H9 (cell line): Measurements from ENCODE around the gene CD53. TPM values are rescaled to one million over a fixed set of nuclear protein-coding genes. Genes with fewer than 3 reads are reported as not detected.

Experiments
- DNase-seq: peaks from one replicate; pipeline ENCODE4 v3.0.0-alpha.2; 2017
- H2AFZ ChIP-seq: one replicate; pipeline ENCODE4 v1.6.1; 2013; ENCODE audit warnings: mild to moderate bottlenecking, low read length, control low read depth, moderate library complexity
- H2AK5ac ChIP-seq: 2 replicates; pipeline ENCODE4 v1.6.1; 2013; ENCODE audit warnings: low read length, control low read depth, mixed read lengths; ENCODE audit not compliant: insufficient read length
- H2BK120ac ChIP-seq: one replicate; pipeline ENCODE4 v1.6.1; 2013; ENCODE audit warnings: low read depth, mild to moderate bottlenecking, low read length, control low read depth, inconsistent platforms; ENCODE audit not compliant: poor library complexity, severe bottlenecking
- H2BK12ac ChIP-seq: 2 replicates; pipeline ENCODE4 v1.6.1; 2013; ENCODE audit warnings: low read length, control low read depth, mixed read lengths, low read depth; ENCODE audit not compliant: insufficient read length
- H2BK15ac ChIP-seq: 2 replicates; pipeline ENCODE4 v1.6.1; 2013; ENCODE audit warnings: low read depth, low read length, control low read depth
- H2BK20ac ChIP-seq: one replicate; pipeline ENCODE4 v1.6.1; 2013; ENCODE audit warnings: low read depth, mild to moderate bottlenecking, low read length, control low read depth, inconsistent platforms; ENCODE audit not compliant: poor library complexity, severe bottlenecking
- H2BK5ac ChIP-seq: 2 replicates; pipeline ENCODE4 v1.6.1; 2013; ENCODE audit warnings: low read length, control low read depth, mixed read lengths; ENCODE audit not compliant: insufficient read length
- H3K14ac ChIP-seq: 2 replicates; pipeline ENCODE4 v1.6.1; 2013; ENCODE audit warnings: low read length, control low read depth; ENCODE audit not compliant: insufficient read depth
- H3K18ac ChIP-seq: 2 replicates; pipeline ENCODE4 v1.6.1; 2013; ENCODE audit warnings: low read depth, mild to moderate bottlenecking, mixed read lengths, low read length, control low read depth; ENCODE audit not compliant: insufficient read length
- H3K23ac ChIP-seq: 2 replicates; pipeline ENCODE4 v1.6.1; 2013; ENCODE audit warnings: low read length, control low read depth, mixed read lengths, low read depth; ENCODE audit not compliant: insufficient read length
- H3K23me2 ChIP-seq: 2 replicates; pipeline ENCODE4 v1.6.1; 2013; ENCODE audit warnings: low read depth, mild to moderate bottlenecking, mixed read lengths, low read length, control low read depth; ENCODE audit not compliant: insufficient read length, poor library complexity, severe bottlenecking
- H3K27ac ChIP-seq: 2 replicates; pipeline ENCODE4 v1.5.1; 2013; ENCODE audit warnings: low read length, control low read depth, mixed read lengths, low read depth; ENCODE audit not compliant: insufficient read length
- H3K27me3 ChIP-seq: 2 replicates; pipeline ENCODE4 v1.6.1; 2013; ENCODE audit warnings: low read length, control low read depth, inconsistent platforms; ENCODE audit not compliant: insufficient read depth
- H3K4ac ChIP-seq: 2 replicates; pipeline ENCODE4 v1.6.1; 2013; ENCODE audit warnings: low read depth, mild to moderate bottlenecking, control low read depth, inconsistent platforms, low read length, moderate library complexity
- H3K4me1 ChIP-seq: 2 replicates; pipeline ENCODE4 v1.6.1; 2013; ENCODE audit warnings: low read length, control low read depth, inconsistent platforms; ENCODE audit not compliant: insufficient read depth
- H3K4me2 ChIP-seq: 2 replicates; pipeline ENCODE4 v1.6.1; 2013; ENCODE audit warnings: low read length, control low read depth, mixed read lengths; ENCODE audit not compliant: insufficient read length, insufficient read depth
- H3K56ac ChIP-seq: 2 replicates; pipeline ENCODE4 v1.6.1; 2013; ENCODE audit warnings: low read depth, mild to moderate bottlenecking, mixed read lengths, low read length, control low read depth; ENCODE audit not compliant: insufficient read length
- H3K79me1 ChIP-seq: 2 replicates; pipeline ENCODE4 v1.6.1; 2013; ENCODE audit warnings: low read depth, mild to moderate bottlenecking, moderate library complexity, low read length, control low read depth, inconsistent platforms; ENCODE audit not compliant: insufficient read depth, poor library complexity, severe bottlenecking
- H3K79me2 ChIP-seq: 2 replicates; pipeline ENCODE4 v1.6.1; 2013; ENCODE audit warnings: low read length, control low read depth, inconsistent platforms; ENCODE audit not compliant: insufficient read depth
- H3K9ac ChIP-seq: 2 replicates; pipeline ENCODE4 v1.6.1; 2013; ENCODE audit warnings: low read length, control low read depth, mixed read lengths; ENCODE audit not compliant: insufficient read length; ENCODE audit errors: extremely low read depth
- H3K9me3 ChIP-seq: one replicate; pipeline ENCODE4 v1.6.1; 2013; ENCODE audit warnings: low read depth, low read length, inconsistent platforms; ENCODE audit not compliant: control insufficient read depth
- H3T11ph ChIP-seq: one replicate; pipeline ENCODE4 v1.6.1; 2013; ENCODE audit warnings: mild to moderate bottlenecking, low read length, control low read depth, inconsistent platforms
- H4K20me1 ChIP-seq: one replicate; pipeline ENCODE4 v1.6.1; 2013; ENCODE audit not compliant: control insufficient read depth, insufficient read length, insufficient read depth
- H4K5ac ChIP-seq: 2 replicates; pipeline ENCODE4 v1.6.1; 2013; ENCODE audit warnings: low read depth, mild to moderate bottlenecking, mixed read lengths, low read length, control low read depth; ENCODE audit not compliant: insufficient read length
- H4K8ac ChIP-seq: replicated peaks from 2 replicates; pipeline ENCODE4 v1.6.1; 2013; ENCODE audit warnings: low read length, control low read depth, mixed read lengths, low read depth; ENCODE audit not compliant: insufficient read length
- H4K91ac ChIP-seq: 2 replicates; pipeline ENCODE4 v1.6.1; 2013; ENCODE audit warnings: low read depth, mild to moderate bottlenecking, moderate library complexity, mixed read lengths, low read length, control low read depth; ENCODE audit not compliant: insufficient read length
- H3K27ac Mint-ChIP-seq, 3 experiments: 2 replicates in 2 of 3; 3 replicates in 1 of 3; pipeline ENCODE4 v1.8.0; 2020 to 2021; ENCODE audit warnings: mixed read lengths in 3 of 3, mild to moderate bottlenecking in 1 of 3, moderate library complexity in 1 of 3
- H3K27me3 Mint-ChIP-seq: 2 replicates; pipeline ENCODE4 v1.8.0; 2021; ENCODE audit warnings: low read depth, mild to moderate bottlenecking, moderate library complexity, mixed read lengths
- H3K36me3 Mint-ChIP-seq, 3 experiments: 2 replicates in 2 of 3; 3 replicates in 1 of 3; pipeline ENCODE4 v1.8.0; 2020 to 2021; ENCODE audit warnings: low read depth in 3 of 3, mixed read lengths in 3 of 3; ENCODE audit not compliant: insufficient read depth in 1 of 3
- H3K4me1 Mint-ChIP-seq, 2 experiments: 2 replicates each; pipeline ENCODE4 v1.8.0; 2020; ENCODE audit warnings: mixed read lengths in 2 of 2
- H3K4me3 Mint-ChIP-seq, 2 experiments: 2 replicates in 1 of 2; 3 replicates in 1 of 2; pipeline ENCODE4 v1.8.0; 2020 to 2021; ENCODE audit warnings: mild to moderate bottlenecking in 2 of 2, mixed read lengths in 2 of 2, moderate library complexity in 1 of 2
- H3K9me3 Mint-ChIP-seq, 2 experiments: 2 replicates in 1 of 2; 3 replicates in 1 of 2; pipeline ENCODE4 v1.8.0; 2020; ENCODE audit warnings: mild to moderate bottlenecking in 2 of 2, mixed read lengths in 2 of 2, moderate library complexity in 1 of 2
- CTCF ChIP-seq: fragments of 200-600 bp; sonication (generic); conservative IDR thresholded peaks from 3 replicates; pipeline ENCODE4 v1.8.0; 2021; ENCODE audit warnings: antibody characterized with exemption, mild to moderate bottlenecking
- WGBS: extraction: QIAGEN DNeasy Blood & Tissue Kit; methylation state at CpG from one replicate; pipeline ENCODE4 v1.1.7; 2013; ENCODE audit warnings: missing lambda C conversion rate, low lambda C conversion rate, mixed read lengths; ENCODE audit not compliant: insufficient read length; ENCODE audit errors: extremely low coverage; 5-methylcytosine and 5-hydroxymethylcytosine counted together
- total RNA-seq: library from RNA; stranded (reverse); gene quantifications from 2 replicates; pipeline ENCODE4 v1.2.1, GENCODE V29; 2021

Gene CD53
- total RNA-seq, 1 experiment from 2014 or later, result 0.15 TPM

- Mint-ChIP-seq H3K27me3 (peaks cover 6% of the 10 kb centered on the region), H3K4me1 (peaks cover 2 to 4% of the 10 kb centered on the region in 2 experiments; a peak in 2 of 4 replicates)
- no peak overlapping the region for H3K27ac ChIP-seq
Measured at GRCh38 chr1:110888049-110888448, 15.1 kb downstream of the CD53 start.

More at GRCh38 chr1:110888049-110888448, 15.1 kb downstream of the CD53 start:
- WGBS, result no CpG with 5 or more reads among the region's 6 CpGs
- H3K9ac ChIP-seq, result no peak overlapping the region
- H3K9me3 ChIP-seq, result no peaks in the 10 kb centered on the region
- no peak overlapping the region for H4K5ac ChIP-seq
- H2AK5ac ChIP-seq, result no peak overlapping the region
- no peak overlapping the region for H2BK15ac ChIP-seq
- DNase-seq, result no peak
- no peak overlapping the region for H2BK120ac ChIP-seq
- H2BK20ac ChIP-seq, result no peak overlapping the region
- H3K27me3 ChIP-seq, result no peaks in the 10 kb centered on the region
- H3K4ac ChIP-seq, result no peak overlapping the region
- no peak overlapping the region for H2AFZ ChIP-seq
- H3K23me2 ChIP-seq, result no peaks in the 10 kb centered on the region
- H3T11ph ChIP-seq, result no peak overlapping the region
- no peak overlapping the region for H3K27ac Mint-ChIP-seq
- no peaks in the 10 kb centered on the region for H3K79me2 ChIP-seq
- H3K18ac ChIP-seq, result no peak overlapping the region
- no peak for TF ChIP-seq CTCF
- H2BK12ac ChIP-seq, result no peak overlapping the region
- no peak overlapping the region for H3K23ac ChIP-seq
- H4K20me1 ChIP-seq, result no peaks in the 10 kb centered on the region
- H3K56ac ChIP-seq, result no peak overlapping the region
- H4K91ac ChIP-seq, result no peak overlapping the region
- no peaks in the 10 kb centered on the region for H3K79me1 ChIP-seq
- H3K4me2 ChIP-seq, result no peak overlapping the region
- no peak overlapping the region for H4K8ac ChIP-seq
- H3K14ac ChIP-seq, result no peak overlapping the region
- H3K4me1 ChIP-seq, result no peaks in the 10 kb centered on the region
- no peak overlapping the region for H2BK5ac ChIP-seq
- H3K36me3 Mint-ChIP-seq, result no peaks in the 10 kb centered on the region
- no peak overlapping the region for H3K4me3 Mint-ChIP-seq
- peaks cover 10 to 31% of the 10 kb centered on the region in 2 experiments for H3K9me3 Mint-ChIP-seq
